Fibroblast of skin of abdomen (primary cell): ENCODE results near the gene TRAPPC12.
A peak's percentile ranks its signal among the peaks of the same experiment; 100 is the strongest.

Experiments used
- DNase-seq: peaks from one replicate; pipeline ENCODE4 v3.0.0-alpha.2; 2013

TRAPPC12 gene

DNA sequence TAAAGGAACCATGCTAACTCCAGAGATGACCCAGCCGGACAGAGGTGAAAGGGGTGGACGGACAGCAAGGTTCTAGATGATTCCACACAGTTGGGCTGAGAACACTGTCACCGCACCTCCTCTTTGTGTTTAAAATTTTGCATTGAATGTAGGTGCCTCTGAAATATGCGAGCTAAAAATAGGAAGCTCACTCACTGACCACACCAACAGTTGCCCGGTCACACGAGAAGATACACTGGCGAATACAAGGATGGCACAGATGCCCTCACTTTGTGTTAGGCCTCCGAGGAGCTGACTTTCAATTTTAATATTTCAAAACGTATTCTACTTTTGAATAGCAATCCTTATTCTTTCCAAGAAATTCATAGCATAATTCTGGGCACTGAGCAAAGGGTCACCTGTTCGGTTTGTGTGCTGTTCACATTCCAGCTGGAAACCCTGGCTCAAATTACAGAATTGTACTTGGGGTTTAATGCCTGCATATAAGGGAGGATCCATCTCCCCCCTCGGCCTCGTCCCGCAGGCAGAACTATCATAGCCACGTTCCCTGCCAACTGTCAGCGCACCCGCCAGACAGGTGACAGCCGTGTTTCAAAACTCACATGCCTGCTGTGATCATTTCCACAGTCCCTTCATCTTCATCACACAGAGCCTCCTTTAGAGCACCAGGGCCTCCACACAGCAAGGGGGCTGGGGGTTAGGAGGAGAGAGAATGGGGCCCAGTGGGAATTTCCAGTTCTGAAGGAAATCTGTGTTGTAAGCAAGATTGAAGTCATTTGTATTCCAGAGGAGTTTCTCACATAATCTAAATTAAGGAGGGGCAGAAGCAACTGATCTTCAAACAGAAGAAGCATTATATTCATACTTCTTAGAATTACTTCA is 91.6 kb downstream of the TRAPPC12 start:
- no peak for DNase-seq

GRCh38 chr2:3472296-3472695 is 92.8 kb downstream of the TRAPPC12 start:
- DNase-seq, result no peak

DNA sequence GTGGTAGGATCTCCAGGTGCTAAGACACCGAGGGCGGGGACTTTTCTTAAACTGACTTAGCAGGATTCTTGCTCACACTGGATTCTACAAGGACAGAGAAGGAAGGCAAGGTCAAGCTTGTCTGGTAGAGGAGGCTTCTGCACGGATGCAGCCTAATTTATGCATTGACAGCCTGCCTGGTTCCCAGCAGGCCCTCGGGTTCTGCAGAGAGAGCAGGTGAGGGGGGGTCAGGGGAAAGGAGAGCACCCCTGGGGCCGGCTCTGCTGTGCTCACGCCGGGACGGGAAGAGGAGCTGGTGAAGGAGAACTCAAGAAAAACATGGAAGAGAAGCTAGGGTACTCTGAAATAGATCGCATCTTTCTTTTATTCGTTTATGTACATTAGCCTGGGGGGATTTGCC is 93.5 kb downstream of the TRAPPC12 start:
- no peak for DNase-seq

- DNase-seq, result no peak
These were observed 96.3 kb downstream of the TRAPPC12 start for GRCh38 chr2:3475771-3476170.

- peak; percentile 26 for DNase-seq
These were observed 97.0 kb downstream of the TRAPPC12 start for GRCh38 chr2:3476321-3476984.

DNA sequence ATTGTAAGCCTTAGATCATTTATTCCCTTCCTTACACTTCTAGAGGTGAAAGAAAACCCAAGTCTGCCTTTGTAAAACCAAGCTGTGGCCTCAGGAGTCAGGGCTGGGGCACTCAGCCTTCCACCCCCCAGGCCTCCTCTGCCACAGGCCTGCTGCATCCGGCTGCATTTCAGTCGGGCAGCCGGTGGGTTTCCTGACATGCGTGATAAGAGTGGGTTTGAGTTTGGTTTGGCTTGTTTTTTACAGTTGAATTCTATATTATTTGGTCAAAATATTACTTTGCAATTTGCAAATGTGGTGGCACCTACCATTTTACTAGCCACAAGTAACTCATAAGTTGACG is 97.5 kb downstream of the TRAPPC12 start:
- DNase-seq, result no peak

DNA sequence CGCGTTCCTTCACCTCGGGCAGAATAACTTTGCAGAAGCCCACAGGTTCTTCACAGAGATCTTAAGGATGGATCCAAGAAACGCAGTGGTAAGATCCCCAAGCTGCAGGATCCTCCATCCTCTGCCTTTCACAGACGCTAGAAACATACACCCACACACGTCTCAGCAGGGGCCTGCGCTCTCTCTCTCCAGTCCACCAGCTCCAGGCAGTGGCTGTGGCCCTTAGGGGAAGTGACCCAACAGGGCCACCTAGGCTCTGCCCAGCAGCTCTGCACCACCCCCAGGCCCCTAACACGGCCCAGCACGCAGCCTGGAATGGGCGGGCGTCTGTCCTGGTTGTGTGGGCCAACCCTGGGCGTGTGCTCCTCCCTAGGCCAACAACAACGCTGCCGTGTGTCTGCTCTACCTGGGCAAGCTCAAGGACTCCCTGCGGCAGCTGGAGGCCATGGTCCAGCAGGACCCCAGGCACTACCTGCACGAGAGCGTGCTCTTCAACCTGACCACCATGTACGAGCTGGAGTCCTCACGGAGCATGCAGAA is 99.4 kb downstream of the TRAPPC12 start:
- DNase-seq, result no peak

DNA sequence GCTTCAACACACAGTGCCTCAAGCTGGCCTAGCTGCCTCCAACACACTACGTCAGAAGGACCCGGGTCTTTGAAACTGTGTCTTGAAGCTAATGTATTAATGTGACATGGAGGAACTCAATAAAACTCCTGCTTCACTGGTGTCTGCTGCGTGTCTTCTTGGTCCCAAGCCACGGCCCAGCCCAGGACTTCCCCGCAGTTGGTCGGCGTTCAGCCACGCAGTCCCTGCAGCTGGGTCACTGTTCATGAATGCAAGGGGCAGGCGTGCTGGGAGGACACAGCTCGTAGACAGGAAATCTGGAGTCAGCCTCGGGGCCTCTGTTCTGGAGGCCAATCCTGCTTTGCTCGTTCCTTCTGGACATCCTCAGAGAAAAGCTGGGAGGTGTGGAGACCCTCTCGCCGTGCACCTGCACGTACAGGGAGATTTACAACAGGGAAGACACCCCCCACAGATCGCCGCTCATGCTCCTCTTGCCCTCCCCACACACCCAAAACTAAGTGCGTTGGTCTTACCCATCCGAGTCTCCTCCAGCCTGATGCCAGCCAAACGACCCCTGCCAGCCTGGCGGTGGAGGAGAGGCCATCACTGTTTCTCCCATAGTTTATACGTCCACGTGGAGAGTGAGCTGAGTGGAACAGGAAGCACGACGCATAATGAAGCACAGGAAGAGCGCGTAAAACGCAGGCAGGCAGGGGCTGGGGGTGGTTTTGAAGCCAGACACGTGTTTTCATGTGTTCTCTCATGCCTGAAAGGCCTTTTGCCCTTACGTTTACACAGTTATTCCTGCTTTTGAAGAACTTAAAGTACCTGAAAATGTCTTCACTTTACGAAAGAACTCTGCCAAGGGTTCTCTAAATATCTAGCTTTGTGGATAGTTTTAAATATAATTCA is 100.2 kb downstream of the TRAPPC12 start:
- DNase-seq, result no peak

GRCh38 chr2:3480352-3481010 is 101.0 kb downstream of the TRAPPC12 start:
- DNase-seq, result no peak

- DNase-seq, result no peak
These were observed 101.5 kb downstream of the TRAPPC12 start for GRCh38 chr2:3481011-3481400.

GRCh38 chr2:3481736-3482362 is 102.4 kb downstream of the TRAPPC12 start:
- no peak for DNase-seq

DNA sequence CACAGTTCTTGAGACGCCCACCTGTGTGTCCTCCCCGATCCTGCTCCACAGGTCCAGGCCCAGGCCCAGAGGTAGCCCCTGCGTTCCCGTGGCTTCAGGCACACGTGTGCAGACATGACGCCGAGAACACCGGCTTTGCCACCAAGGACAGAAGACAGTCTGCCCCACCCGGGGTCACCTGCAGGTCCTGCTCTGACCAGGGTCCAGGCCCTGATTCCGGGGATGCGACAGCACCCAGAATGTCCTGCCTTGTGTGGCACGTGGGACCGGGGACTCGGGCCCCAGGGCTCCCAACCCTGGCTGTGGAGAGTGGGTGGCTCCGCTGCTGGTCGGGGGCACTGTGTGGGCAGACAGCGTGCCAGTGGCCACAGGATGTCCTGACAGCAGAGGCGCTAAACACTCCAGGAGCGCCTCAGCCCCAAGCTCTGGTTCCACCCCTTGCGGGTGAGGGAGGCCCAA is 102.9 kb downstream of the TRAPPC12 start:
- no peak for DNase-seq

DNA sequence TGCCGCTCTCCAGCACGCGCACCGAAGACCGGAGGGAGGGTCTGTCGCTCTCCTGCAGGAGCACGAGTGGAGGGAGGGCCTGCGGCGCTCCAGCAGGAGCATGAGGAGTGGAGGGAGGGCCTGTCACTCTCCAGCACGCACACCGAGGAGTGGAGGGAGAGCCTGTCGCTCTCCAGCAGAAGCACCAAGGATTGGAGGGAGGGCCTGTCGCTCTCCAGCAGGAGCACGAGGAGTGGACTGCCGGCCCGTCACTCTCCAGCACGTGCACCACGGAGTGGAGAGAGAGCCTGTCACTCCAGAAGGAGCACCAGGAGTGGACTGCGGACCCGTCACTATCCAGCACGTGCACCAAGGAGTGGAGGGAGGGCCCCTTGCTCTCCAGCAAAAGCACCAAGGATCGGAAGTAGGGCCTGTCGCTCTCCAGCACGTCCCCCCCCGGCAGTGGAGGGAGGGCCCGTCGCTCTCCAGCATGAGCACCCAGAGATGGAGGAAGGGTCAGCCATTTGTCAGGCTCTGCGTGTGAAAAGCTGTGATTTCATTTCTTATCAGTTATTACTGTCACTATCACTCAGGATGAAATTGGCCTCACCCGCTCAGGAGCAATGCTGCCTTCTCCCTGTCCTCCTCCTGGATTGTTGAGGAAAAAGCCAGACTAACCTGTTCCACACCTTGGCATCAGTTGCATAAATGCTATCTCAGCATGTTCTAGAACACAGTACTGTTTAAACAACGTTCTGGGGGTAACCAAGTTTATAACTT is 103.9 kb downstream of the TRAPPC12 start:
- DNase-seq, result peak; percentile 95

- DNase-seq, result no peak
These were observed 104.8 kb downstream of the TRAPPC12 start for GRCh38 chr2:3483986-3484960.

GRCh38 chr2:3485166-3485565 is 105.7 kb downstream of the TRAPPC12 start:
- DNase-seq, result no peak

DNA sequence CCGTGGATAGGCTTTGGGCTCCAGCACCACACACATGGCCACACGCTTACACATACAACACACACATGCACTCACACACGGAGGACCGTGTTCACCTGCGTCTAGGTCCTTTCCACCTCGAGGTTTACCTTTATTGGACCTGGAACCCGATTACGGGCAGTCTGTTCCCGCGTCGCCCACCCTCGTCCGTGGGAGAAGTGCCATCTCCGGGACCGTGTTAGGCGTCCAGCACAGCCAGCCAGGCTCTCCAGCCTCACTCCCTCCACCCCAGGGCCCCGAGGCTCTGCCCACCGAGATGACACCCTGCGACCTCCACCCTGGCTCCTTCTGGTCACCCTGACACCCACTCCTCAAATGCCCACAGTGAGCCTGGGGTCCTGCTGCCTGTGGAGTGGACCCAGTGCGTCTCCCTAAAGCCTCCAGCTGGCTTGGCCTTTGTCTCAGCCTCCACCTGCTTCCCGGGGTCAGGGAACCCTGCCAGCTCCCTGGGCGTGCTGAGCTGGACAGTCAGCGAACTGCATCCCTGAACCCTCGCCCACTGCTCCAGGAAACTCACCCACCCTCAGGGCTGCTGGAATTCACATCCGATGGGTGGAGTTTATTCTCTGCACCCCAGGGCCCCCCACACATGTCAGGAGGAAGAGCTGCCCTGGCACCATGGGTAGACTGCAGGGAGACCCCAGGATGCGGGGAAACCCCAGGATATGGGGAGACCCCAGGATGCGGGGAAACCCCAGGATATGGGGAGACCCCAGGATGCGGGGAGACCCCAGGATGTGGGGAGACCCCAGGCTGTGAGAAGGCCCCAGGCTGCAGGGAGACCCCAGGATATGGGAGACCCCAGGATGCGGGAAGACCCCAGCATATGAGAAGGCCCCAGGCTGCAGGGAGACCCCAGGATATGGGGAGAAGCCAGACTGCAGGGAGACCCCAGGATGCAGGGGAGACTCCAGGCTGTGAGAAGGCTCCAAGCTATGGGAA is 106.8 kb downstream of the TRAPPC12 start:
- no peak for DNase-seq

- no peak for DNase-seq
These were observed 107.5 kb downstream of the TRAPPC12 start for GRCh38 chr2:3487028-3487425.

DNA sequence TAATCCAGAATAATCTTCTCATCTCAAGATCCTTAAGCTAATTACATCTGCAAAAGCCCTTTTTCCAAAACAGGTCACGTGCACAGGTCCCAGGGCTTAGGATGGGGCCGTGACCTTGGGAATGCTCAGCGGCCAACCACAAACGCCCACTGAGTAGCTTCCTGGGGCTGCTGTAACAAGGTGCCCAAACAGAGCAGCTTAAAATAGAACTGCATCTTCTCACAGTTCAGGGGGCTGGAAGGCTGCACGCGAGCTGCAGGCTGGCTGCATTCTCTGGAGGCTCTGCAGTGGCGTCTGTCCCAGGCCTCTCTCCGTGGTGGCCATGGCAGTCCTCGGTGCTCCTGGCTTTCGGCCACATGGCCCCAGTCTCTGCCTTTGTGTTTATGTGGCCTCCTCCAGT is 107.9 kb downstream of the TRAPPC12 start:
- no peak for DNase-seq
